M059J (cell line): ENCODE data around the gene RAB3IL1. TPM values are rescaled to one million over a fixed set of nuclear protein-coding genes. Genes with fewer than 3 reads are reported as not detected.
"Not testable (repeated sequence)": the region's sequence is repeated elsewhere in the genome, so short reads cannot be mapped to it uniquely, and the experiment has no call there.

Experiments
- DNase-seq: peaks from one replicate; pipeline ENCODE4 v3.0.0-alpha.2; 2012; ENCODE audit warnings: low read depth
- total RNA-seq: library from RNA; depleted of rRNA; stranded (reverse); fragments of >200 nt; shearing (Covaris generic); gene quantifications from 2 replicates; pipeline ENCODE4 v1.2.3, GENCODE V29; 2014; rRNA removed

Gene RAB3IL1
- total RNA-seq = 0.12 and 1.4 TPM in 2 replicates

DNA sequence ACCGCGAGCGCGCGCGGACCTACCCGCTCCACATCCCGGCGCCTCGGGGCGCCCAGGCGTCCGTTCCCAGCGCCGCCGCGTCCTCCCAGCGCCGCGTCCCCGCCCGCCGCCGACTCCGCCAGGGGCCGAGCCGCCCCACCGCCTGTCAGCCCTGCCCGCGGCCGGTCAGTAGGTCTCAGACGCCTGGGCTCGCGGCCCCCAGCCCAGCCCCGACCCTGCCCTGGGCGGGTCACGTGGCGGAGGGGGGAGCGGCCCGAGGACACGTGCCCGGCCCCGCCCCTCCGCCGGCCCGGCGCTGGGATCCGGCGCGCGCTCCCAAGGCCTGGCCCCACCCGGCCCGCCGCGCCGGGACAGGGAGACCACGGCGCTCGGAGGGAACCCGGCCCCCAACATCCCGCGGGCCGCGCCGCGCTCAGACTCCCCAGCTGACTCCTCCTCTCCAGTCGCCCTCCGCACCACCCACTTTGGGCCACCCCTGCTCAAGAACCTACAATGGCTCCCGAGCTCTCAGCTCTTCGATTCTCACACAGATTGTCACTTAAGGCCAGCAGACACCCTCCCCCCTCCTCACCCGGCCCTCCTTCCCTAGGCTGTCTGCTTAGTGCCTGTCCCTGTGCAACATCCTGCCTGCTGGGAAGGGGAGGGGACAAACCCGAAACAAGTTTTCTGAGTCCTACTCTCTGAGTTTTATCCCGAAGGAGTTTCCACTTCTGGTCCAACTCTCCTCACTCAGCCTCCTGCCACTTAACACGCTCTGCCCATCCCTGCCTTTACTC lies at the start of gene RAB3IL1:
Gene RAB3IL1, minus strand, starts transcription at position 233 of the 776 bp plus-strand sequence. Its CDS starts 199 bp downstream, at position 34.
- DNase-seq = peak; percentile 26

DNA sequence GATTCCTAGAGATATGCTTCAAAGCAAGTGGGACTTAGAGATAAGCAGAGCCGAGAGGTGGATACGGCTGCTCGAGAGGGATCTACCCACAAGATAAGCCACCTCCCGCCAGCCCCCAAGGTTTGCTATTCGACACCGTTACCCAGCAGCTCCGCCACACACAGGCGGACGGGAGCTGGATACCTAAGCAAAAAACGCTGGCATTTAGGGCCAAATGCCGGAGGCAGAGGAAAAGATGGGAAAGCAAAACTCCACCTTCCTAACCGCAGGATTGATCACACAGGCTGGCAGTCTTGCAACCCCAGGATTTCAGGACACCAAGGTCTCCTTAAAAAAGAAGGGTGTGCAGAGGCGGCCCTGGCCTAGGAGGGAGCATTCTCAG lies 49.4 kb upstream of the RAB3IL1 start:
- DNase-seq = peak; percentile 83

DNA sequence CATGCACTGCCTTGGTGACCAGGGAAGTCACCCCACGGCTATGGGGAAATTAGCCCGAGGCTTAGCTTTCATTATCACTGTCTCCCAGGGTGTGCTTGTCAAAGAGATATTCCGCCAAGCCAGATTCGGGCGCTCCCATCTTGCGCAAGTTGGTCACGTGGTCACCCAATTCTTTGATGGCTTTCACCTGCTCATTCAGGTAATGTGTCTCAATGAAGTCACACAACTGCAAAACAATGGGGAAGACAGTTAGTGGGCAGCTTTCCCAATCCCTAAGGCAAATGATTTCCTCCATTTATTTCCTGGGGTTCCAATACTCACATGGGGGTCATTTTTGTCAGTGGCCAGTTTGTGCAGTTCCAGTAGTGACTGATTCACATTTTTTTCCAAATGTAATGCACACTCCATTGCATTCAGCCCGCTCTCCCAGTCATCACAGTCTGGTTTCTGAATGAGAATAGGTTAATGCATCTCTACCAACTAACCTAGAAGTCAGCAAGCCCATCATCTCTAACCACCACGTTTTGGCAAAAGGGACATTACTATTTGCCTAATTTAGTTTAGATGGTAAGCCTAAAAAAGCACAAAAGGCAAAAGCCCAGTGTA lies 47.4 kb upstream of the RAB3IL1 start:
- not testable (repeated sequence) for DNase-seq

DNA sequence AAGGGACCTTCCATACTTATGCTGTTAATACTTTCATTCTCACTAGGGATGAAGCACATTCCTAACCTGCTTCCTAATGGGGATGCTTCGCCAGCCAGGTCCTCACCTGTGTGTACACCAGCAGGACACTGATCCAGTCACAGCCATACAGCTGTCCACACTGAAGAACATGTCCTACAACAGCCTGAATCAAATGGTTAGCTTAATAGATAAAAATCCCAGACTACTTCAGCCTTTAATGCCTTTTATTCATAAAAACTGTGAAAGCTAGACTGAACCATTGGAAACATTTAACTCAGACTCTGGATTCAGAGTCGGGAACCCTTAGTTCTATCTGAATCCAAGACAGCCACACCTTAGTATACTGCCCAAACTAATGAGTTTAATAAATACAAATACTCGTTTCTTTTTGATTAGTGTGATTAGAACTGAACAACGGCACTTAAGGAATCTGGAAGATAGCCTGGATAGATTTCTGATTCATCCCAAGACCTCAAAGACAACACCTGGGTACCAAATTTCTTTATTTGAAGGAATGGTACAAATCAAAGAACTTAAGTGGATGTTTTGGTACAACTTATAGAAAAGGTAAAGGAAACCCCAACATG lies 46.8 kb upstream of the RAB3IL1 start:
- DNase-seq = no peak

GRCh38 chr11:61963282-61964057 lies 46.1 kb upstream of the RAB3IL1 start:
- DNase-seq = peak; percentile 72

- DNase-seq = no peak
These were observed 45.6 kb upstream of the RAB3IL1 start for GRCh38 chr11:61963016-61963281.

DNA sequence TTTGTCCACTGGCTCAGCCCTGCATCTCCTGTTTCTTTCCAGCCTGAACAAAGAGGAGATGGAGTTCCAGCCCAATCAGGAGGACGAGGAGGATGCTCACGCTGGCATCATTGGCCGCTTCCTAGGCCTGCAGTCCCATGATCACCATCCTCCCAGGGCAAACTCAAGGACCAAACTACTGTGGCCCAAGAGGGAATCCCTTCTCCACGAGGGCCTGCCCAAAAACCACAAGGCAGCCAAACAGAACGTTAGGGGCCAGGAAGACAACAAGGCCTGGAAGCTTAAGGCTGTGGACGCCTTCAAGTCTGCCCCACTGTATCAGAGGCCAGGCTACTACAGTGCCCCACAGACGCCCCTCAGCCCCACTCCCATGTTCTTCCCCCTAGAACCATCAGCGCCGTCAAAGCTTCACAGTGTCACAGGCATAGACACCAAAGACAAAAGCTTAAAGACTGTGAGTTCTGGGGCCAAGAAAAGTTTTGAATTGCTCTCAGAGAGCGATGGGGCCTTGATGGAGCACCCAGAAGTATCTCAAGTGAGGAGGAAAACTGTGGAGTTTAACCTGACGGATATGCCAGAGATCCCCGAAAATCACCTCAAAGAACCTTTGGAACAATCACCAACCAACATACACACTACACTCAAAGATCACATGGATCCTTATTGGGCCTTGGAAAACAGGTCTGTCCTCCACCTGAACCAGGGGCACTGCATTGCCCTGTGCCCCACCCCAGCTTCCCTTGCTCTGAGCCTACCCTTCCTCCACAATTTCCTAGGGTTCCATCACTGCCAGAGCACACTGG lies 45.0 kb upstream of the RAB3IL1 start:
- DNase-seq = no peak

DNA sequence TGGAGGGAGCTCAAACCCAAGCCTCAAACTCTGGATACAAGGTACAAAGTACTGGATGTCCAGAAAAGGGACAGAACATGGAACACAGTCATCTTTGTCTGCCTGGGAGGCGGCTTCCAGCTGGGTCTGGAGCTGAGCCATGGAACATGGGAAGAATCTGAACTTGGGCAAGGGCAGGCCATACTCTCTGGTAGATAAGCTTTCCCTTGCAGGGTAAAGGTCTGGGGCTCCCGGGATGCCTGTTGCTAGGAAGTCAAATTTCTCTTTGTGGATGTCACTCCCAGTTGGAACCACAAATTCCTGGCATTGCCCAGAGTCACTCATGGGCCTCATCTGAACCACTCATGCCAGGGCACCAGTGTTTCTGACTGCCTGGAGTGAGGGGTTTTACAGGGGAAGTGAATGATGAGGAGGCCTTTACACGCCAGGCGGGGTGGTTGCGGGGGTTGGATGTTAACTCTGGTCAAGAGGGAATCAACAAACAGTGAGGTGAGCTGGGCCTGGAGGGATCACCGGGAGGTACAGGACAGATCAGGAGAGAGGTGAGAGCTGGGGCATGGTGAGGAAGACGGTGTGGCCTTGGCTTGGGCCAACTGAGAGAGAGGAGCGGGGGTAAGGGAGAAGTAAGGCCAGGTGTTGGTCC lies 44.3 kb upstream of the RAB3IL1 start:
- DNase-seq = peak; percentile 82

- DNase-seq = no peak
These were observed 43.2 kb upstream of the RAB3IL1 start for GRCh38 chr11:61960532-61960931.

DNA sequence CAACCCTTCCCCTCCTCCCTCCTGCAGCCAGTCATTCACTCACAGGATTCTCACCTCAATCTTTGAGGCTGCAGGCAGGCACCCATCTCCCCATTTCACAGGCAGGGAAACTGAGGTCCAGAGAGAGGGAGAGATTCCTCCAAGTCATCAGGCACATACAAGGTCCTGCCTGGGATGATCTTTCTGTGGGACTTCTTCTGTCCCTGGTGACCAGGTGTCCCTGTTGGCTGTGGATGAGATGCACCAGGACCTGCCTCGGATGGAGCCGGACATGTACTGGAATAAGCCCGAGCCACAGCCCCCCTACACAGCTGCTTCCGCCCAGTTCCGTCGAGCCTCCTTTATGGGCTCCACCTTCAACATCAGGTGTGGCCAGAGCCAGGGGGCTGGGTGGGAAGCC lies 42.3 kb upstream of the RAB3IL1 start:
- no peak for DNase-seq

- DNase-seq = no peak
These were observed 41.7 kb upstream of the RAB3IL1 start for GRCh38 chr11:61959114-61959513.

DNA sequence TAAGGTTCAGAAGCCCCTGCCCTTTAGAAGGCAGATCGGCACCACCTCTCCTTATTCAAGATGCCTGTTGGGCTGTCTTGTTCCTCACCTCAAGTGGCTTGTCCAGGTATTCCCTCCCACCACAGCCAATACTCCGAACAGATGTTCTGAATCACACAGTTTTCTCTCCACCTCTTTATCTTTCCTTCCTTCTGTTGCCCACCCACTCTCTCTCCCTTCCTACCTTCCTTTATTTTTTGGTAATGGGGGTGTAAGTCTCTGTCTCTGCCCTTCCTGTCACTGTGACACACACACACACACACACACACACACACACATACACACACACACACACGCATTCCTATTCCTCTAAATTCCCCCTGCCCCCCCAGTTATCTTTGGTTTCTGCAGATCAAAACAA lies 41.2 kb upstream of the RAB3IL1 start:
- DNase-seq = no peak

- no peak for DNase-seq
These were observed 39.8 kb upstream of the RAB3IL1 start for GRCh38 chr11:61957021-61957770.

GRCh38 chr11:61956191-61957020 lies 39.0 kb upstream of the RAB3IL1 start:
- no peak for DNase-seq

- no peak for DNase-seq
These were observed 38.2 kb upstream of the RAB3IL1 start for GRCh38 chr11:61955422-61956135.

GRCh38 chr11:61954851-61955421 lies 37.6 kb upstream of the RAB3IL1 start:
- peak; percentile 36 for DNase-seq

GRCh38 chr11:61954106-61954850 lies 36.9 kb upstream of the RAB3IL1 start:
- DNase-seq = peak; percentile 52

- DNase-seq = not testable (repeated sequence)
These were observed 36.3 kb upstream of the RAB3IL1 start for GRCh38 chr11:61953632-61954031.
